ENCODE measurements around the gene DEGS2.

The DEGS2 gene

GRCh38 chr14:100155049-100155621 lies 4.3 kb downstream of the DEGS2 start:
- peaks cover 9% of the 10 kb centered on the region; the same call in 1 of the 2 replicates for H3K9me3 ChIP-seq (ENCODE audit: insufficient read depth, low read length)
- no peak overlapping the region for H3K4me3 ChIP-seq (ENCODE audit: insufficient read length, low read depth)
- peak; percentile 79 for DNase-seq (ENCODE audit: low read depth, low spot score)

GRCh38 chr14:100153560-100153959 lies 5.9 kb downstream of the DEGS2 start:
- H3K9ac ChIP-seq (ENCODE audit: insufficient read length, low read depth), result no peak overlapping the region
- H3K4me3 ChIP-seq (ENCODE audit: insufficient read length, low read depth), result no peak overlapping the region
- H3K27me3 ChIP-seq (ENCODE audit: insufficient read depth, insufficient read length), result peaks cover 25% of the 10 kb centered on the region
- TF ChIP-seq SUZ12 (IDR thresholded peaks at IDR 0.05; ENCODE audit: extremely low read depth, insufficient read depth, insufficient read length), result no peak
- no peak for TF ChIP-seq YY1 (IDR thresholded peaks at IDR 0.05; ENCODE audit: insufficient read depth, insufficient read length)
- no peak for TF ChIP-seq ZNF274 (IDR thresholded peaks at IDR 0.05; ENCODE audit: low read depth, low read length)
- peaks cover 9% of the 10 kb centered on the region; the same call in 1 of the 2 replicates for H3K9me3 ChIP-seq (ENCODE audit: insufficient read depth, low read length)
- no peaks in the 10 kb centered on the region for H3K36me3 ChIP-seq (ENCODE audit: insufficient read depth, insufficient read length, low read length)
- peaks cover 9% of the 10 kb centered on the region for H3K4me1 ChIP-seq (ENCODE audit: insufficient read depth, insufficient read length)
- DNase-seq (ENCODE audit: low read depth, low spot score), result no peak

More at GRCh38 chr14:100155049-100155621, 4.3 kb downstream of the DEGS2 start:
- Histone ChIP-seq H3K36me3 (ENCODE audit: insufficient read depth, insufficient read length, low read length) (no peaks in the 10 kb centered on the region), H3K4me1 (ENCODE audit: insufficient read depth, insufficient read length) (peaks cover 9% of the 10 kb centered on the region), H3K27me3 (ENCODE audit: insufficient read depth, insufficient read length) (peaks cover 40% of the 10 kb centered on the region), H3K9ac (ENCODE audit: insufficient read length, low read depth) (no peak overlapping the region)
- no peak for TF ChIP-seq YY1 (IDR thresholded peaks at IDR 0.05; ENCODE audit: insufficient read depth, insufficient read length)
- no peak for TF ChIP-seq SUZ12 (IDR thresholded peaks at IDR 0.05; ENCODE audit: extremely low read depth, insufficient read depth, insufficient read length)
- no peak for TF ChIP-seq ZNF274 (IDR thresholded peaks at IDR 0.05; ENCODE audit: low read depth, low read length)

- Histone ChIP-seq H3K4me3 (ENCODE audit: insufficient read length, low read depth) (no peak overlapping the region), H3K27me3 (ENCODE audit: insufficient read depth, insufficient read length) (peaks cover 10% of the 10 kb centered on the region), H3K4me1 (ENCODE audit: insufficient read depth, insufficient read length) (peaks cover 9% of the 10 kb centered on the region), H3K9me3 (ENCODE audit: insufficient read depth, low read length) (peaks cover 9% of the 10 kb centered on the region; the same call in 1 of the 2 replicates), H3K36me3 (ENCODE audit: insufficient read depth, insufficient read length, low read length) (no peaks in the 10 kb centered on the region), H3K9ac (ENCODE audit: insufficient read length, low read depth) (no peak overlapping the region)
- TF ChIP-seq YY1 (IDR thresholded peaks at IDR 0.05; ENCODE audit: insufficient read depth, insufficient read length) (no peak), SUZ12 (IDR thresholded peaks at IDR 0.05; ENCODE audit: extremely low read depth, insufficient read depth, insufficient read length) (no peak), ZNF274 (IDR thresholded peaks at IDR 0.05; ENCODE audit: low read depth, low read length) (no peak)
- no peak for DNase-seq (ENCODE audit: low read depth, low spot score)
These were observed 7.4 kb downstream of the DEGS2 start for GRCh38 chr14:100152091-100152490.

GRCh38 chr14:100150932-100151587 lies 8.4 kb downstream of the DEGS2 start:
- no peak for DNase-seq (ENCODE audit: low read depth, low spot score)
- Histone ChIP-seq H3K4me1 (ENCODE audit: insufficient read depth, insufficient read length) (peaks cover 9% of the 10 kb centered on the region), H3K36me3 (ENCODE audit: insufficient read depth, insufficient read length, low read length) (no peaks in the 10 kb centered on the region), H3K4me3 (ENCODE audit: insufficient read length, low read depth) (no peak overlapping the region), H3K9ac (ENCODE audit: insufficient read length, low read depth) (no peak overlapping the region), H3K27me3 (ENCODE audit: insufficient read depth, insufficient read length) (no peaks in the 10 kb centered on the region), H3K9me3 (ENCODE audit: insufficient read depth, low read length) (peaks cover 9% of the 10 kb centered on the region; the same call in 1 of the 2 replicates)
- no peak for TF ChIP-seq SUZ12 (IDR thresholded peaks at IDR 0.05; ENCODE audit: extremely low read depth, insufficient read depth, insufficient read length)
- TF ChIP-seq YY1 (IDR thresholded peaks at IDR 0.05; ENCODE audit: insufficient read depth, insufficient read length), result no peak
- no peak for TF ChIP-seq ZNF274 (IDR thresholded peaks at IDR 0.05; ENCODE audit: low read depth, low read length)

GRCh38 chr14:100149851-100150611 lies 9.4 kb downstream of the DEGS2 start:
- H3K9ac ChIP-seq (ENCODE audit: insufficient read length, low read depth), result no peak overlapping the region

GRCh38 chr14:100148837-100149731 lies 10.4 kb downstream of the DEGS2 start:
- Histone ChIP-seq H3K4me3 (ENCODE audit: insufficient read length, low read depth) (no peak overlapping the region), H3K9ac (ENCODE audit: insufficient read length, low read depth) (no peak overlapping the region), H3K27me3 (ENCODE audit: insufficient read depth, insufficient read length) (no peaks in the 10 kb centered on the region), H3K4me1 (ENCODE audit: insufficient read depth, insufficient read length) (peaks cover 5% of the 10 kb centered on the region), H3K36me3 (ENCODE audit: insufficient read depth, insufficient read length, low read length) (no peaks in the 10 kb centered on the region), H3K9me3 (ENCODE audit: insufficient read depth, low read length) (no peaks in the 10 kb centered on the region)
- TF ChIP-seq YY1 (IDR thresholded peaks at IDR 0.05; ENCODE audit: insufficient read depth, insufficient read length), result no peak
- no peak for TF ChIP-seq ZNF274 (IDR thresholded peaks at IDR 0.05; ENCODE audit: low read depth, low read length)
- no peak for TF ChIP-seq SUZ12 (IDR thresholded peaks at IDR 0.05; ENCODE audit: extremely low read depth, insufficient read depth, insufficient read length)
- no peak for DNase-seq (ENCODE audit: low read depth, low spot score)

More at GRCh38 chr14:100149851-100150611, 9.4 kb downstream of the DEGS2 start:
- TF ChIP-seq SUZ12 (IDR thresholded peaks at IDR 0.05; ENCODE audit: extremely low read depth, insufficient read depth, insufficient read length) (no peak), ZNF274 (IDR thresholded peaks at IDR 0.05; ENCODE audit: low read depth, low read length) (no peak), YY1 (IDR thresholded peaks at IDR 0.05; ENCODE audit: insufficient read depth, insufficient read length) (no peak)
- peaks cover 5% of the 10 kb centered on the region for H3K4me1 ChIP-seq (ENCODE audit: insufficient read depth, insufficient read length)
- no peaks in the 10 kb centered on the region for H3K36me3 ChIP-seq (ENCODE audit: insufficient read depth, insufficient read length, low read length)
- peaks cover 9% of the 10 kb centered on the region; the same call in 1 of the 2 replicates for H3K9me3 ChIP-seq (ENCODE audit: insufficient read depth, low read length)
- no peak overlapping the region for H3K4me3 ChIP-seq (ENCODE audit: insufficient read length, low read depth)
- no peak for DNase-seq (ENCODE audit: low read depth, low spot score)
- H3K27me3 ChIP-seq (ENCODE audit: insufficient read depth, insufficient read length), result no peaks in the 10 kb centered on the region
